HL-60 (cell line): ENCODE results near the gene SLITRK4.

Source experiments
- DNase-seq, 2 experiments: peaks; one replicate each; pipeline ENCODE4 v3.0.0-alpha.2; 2010 to 2020; ENCODE audit warnings: low read depth in 1 of 2, low spot score in 1 of 2
- H3K27ac ChIP-seq: fragments of 250-450 bp; sonication (Bioruptor Pico); replicated peaks from 2 replicates; pipeline ENCODE4 v1.5.1; 2020; ENCODE audit warnings: mild to moderate bottlenecking, moderate library complexity
- H3K27me3 ChIP-seq: fragments of 250-450 bp; sonication (Bioruptor Pico); 2 replicates; pipeline ENCODE4 v1.5.1; 2021; ENCODE audit warnings: mild to moderate bottlenecking, moderate library complexity; ENCODE audit not compliant: insufficient read depth, poor library complexity, severe bottlenecking
- H3K4me3 ChIP-seq: replicated peaks from 2 replicates; pipeline ENCODE4 v1.5.1; 2011; ENCODE audit warnings: mild to moderate bottlenecking, control low read depth, low read length; ENCODE audit not compliant: insufficient read depth
- CTCF ChIP-seq: IDR thresholded peaks from one replicate; pipeline ENCODE4 v1.5.1; 2011; ENCODE audit warnings: low read length, control low read depth, inconsistent platforms; ENCODE audit not compliant: insufficient read depth
- GABPA ChIP-seq: IDR thresholded peaks from 2 replicates; pipeline ENCODE4 v1.6.1; 2012; ENCODE audit warnings: low read depth
- POLR2AphosphoS5 ChIP-seq: IDR thresholded peaks from 2 replicates; pipeline ENCODE4 v1.6.1; 2012; ENCODE audit warnings: low read depth
- SPI1 ChIP-seq: IDR thresholded peaks from 2 replicates; pipeline ENCODE4 v1.6.1; 2012; ENCODE audit warnings: low read depth, mild to moderate bottlenecking, borderline replicate concordance
- TF ChIP-seq, protein P1 (sequence below): IDR thresholded peaks from 2 replicates; pipeline ENCODE4 v1.6.1; 2012; ENCODE audit warnings: low read depth; ENCODE audit not compliant: insufficient replicate concordance

SLITRK4 gene

GRCh38 chrX:143615851-143616250, 20.1 kb downstream of the SLITRK4 start:
- H3K27me3 ChIP-seq: no peaks in the 10 kb centered on the region
- DNase-seq: no peak
- no peak overlapping the region for H3K4me3 ChIP-seq
- no peak overlapping the region for H3K27ac ChIP-seq
- TF ChIP-seq, protein P1, sequence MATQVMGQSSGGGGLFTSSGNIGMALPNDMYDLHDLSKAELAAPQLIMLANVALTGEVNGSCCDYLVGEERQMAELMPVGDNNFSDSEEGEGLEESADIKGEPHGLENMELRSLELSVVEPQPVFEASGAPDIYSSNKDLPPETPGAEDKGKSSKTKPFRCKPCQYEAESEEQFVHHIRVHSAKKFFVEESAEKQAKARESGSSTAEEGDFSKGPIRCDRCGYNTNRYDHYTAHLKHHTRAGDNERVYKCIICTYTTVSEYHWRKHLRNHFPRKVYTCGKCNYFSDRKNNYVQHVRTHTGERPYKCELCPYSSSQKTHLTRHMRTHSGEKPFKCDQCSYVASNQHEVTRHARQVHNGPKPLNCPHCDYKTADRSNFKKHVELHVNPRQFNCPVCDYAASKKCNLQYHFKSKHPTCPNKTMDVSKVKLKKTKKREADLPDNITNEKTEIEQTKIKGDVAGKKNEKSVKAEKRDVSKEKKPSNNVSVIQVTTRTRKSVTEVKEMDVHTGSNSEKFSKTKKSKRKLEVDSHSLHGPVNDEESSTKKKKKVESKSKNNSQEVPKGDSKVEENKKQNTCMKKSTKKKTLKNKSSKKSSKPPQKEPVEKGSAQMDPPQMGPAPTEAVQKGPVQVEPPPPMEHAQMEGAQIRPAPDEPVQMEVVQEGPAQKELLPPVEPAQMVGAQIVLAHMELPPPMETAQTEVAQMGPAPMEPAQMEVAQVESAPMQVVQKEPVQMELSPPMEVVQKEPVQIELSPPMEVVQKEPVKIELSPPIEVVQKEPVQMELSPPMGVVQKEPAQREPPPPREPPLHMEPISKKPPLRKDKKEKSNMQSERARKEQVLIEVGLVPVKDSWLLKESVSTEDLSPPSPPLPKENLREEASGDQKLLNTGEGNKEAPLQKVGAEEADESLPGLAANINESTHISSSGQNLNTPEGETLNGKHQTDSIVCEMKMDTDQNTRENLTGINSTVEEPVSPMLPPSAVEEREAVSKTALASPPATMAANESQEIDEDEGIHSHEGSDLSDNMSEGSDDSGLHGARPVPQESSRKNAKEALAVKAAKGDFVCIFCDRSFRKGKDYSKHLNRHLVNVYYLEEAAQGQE: no peak
- no peak for TF ChIP-seq POLR2AphosphoS5
- no peak for TF ChIP-seq GABPA
- no peak for TF ChIP-seq SPI1
- TF ChIP-seq CTCF: no peak

DNA sequence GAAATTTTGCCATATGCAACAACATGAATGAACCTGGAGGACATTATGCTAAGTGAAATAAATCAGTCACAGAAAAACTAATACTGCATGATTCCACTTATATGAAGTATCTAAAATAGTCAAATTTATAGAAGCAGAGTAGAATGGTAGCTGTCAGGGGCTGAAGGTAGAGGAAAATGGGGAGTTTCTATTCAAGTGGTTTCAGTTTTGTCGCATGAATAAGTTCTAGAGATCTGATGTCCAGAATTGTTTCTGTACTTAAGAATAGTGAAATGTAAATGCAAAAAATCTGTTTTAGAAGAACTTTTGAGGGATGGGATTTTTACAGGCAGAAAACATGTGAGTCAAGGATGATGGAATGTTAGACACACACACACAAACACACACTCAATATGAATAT, 34.1 kb downstream of the SLITRK4 start:
- TF ChIP-seq POLR2AphosphoS5 (no peak), CTCF (no peak), GABPA (no peak), SPI1 (no peak)
- TF ChIP-seq, protein P1: no peak
- DNase-seq: no peak

GRCh38 chrX:143581240-143581639, 54.7 kb downstream of the SLITRK4 start:
- no peak overlapping the region for H3K4me3 ChIP-seq
- H3K27ac ChIP-seq: peak overlapping the region; percentile 65; the same call in 1 of the 2 replicates
- no peak for DNase-seq
- no peaks in the 10 kb centered on the region for H3K27me3 ChIP-seq
- TF ChIP-seq, protein P1: no peak
- TF ChIP-seq CTCF (no peak), POLR2AphosphoS5 (no peak), SPI1 (no peak), GABPA (no peak)

More for the DNA sequence above, 34.1 kb downstream of the SLITRK4 start:
- Histone ChIP-seq H3K27ac (no peak overlapping the region), H3K4me3 (no peak overlapping the region), H3K27me3 (no peaks in the 10 kb centered on the region)
